Stimulated activated CD8-positive, alpha-beta memory T cell treated with anti-CD3 and anti-CD28 coated beads, Interleukin-15, amount 100 ng/mL, for 48 hours (primary cell): Measurements from ENCODE around the gene EXD3.

Experiments used
- DNase-seq, 2 donors: peaks; one replicate each; pipeline ENCODE4 v3.0.0-alpha.2; 2020; ENCODE audit warnings: low read depth in 2 of 2

Gene EXD3

DNA sequence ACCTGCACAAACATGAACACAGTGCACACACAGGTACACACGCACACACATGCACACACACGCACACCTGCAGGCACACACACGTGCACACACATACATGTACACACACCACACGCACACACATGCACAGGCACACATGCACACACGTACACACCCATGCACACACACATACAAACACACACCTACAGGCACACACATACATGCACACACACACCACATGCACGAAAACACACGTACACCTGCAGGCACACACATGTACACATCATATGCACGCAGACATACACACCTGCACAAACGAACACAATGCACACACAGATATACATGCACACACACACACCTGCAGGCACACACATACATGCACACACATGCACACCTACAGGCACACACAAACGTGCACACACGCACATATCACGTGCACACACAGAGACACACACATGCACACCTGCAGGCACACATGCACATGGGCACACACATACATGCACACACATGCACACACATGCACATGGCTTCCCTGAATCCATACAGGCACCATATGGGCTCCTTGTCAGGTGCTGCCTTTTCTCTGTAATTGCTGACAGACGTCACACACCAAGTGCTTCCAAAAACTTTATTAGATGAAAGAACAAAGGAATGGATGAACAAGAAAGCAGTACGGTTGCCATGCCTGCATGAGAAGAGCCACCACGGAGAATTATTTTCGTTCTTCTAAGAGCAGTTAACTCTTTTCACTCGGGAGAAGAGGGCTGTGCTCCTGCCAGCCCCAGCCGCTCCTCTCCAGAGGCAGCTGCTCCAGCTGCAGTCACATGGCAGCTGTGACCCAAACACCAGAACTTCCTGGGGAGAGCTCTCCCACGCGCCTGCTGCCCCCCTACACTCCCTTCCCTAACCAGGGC, 57.2 kb downstream of the EXD3 start:
- no peak for DNase-seq

DNA sequence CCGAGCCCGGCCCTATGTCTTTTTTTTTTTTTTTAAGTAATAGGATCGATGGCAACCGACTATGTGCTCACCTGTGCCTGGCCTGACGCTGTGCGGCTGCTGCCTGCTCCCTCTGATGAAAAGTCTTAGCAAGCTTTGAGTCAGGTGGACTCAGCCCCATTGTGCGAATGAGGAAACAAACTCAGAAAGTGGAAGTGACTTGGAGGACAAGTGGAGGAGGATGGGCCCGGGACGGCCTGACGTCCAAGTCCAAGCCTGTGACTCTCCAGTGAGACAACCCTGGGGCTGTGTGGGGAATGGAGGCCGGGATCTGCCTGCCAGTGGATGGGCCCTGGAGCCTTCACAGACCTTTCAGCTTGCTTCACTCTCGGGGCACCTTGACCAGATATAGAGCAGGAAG, 57.9 kb downstream of the EXD3 start:
- no peak for DNase-seq

DNA sequence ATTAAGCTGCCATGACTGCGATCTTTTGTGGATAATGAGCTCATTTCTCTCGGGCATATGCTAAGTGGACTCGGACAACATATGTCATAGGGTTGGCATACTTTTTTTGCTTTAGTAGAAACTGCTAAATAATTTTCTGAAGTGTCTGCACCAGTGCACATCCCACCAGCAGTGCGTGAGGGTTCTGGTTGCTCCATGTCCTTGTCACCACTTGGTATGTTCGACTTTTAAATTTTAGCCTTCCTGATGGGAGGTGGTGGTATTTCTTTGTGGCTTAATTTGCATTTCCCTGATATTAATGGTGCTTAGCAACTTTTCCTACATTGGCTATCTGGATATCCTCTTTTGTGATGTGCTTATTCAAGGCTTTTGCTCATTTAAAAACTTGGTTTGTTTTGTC, 63.1 kb downstream of the EXD3 start:
- no peak for DNase-seq

DNA sequence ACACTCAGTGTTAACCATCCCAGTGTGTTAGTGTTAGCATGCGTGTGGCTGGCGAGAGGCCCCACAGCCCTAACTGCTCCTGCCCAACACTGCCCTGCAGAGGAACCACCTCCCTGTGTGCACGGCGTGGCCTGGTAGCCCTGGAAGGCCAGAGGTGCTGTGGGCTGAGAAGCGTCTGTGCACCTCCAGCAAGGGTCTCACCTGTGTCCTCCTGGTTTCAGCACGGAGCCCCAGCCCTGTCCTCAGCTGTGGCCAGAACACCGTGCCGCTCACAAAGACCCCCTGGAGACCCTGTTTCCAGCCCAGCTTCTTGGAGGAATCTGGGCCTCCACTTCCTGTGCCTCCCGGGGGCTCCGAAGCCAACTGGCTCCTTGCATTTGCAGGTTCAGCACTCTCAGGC, 64.8 kb downstream of the EXD3 start:
- DNase-seq, result no peak

DNA sequence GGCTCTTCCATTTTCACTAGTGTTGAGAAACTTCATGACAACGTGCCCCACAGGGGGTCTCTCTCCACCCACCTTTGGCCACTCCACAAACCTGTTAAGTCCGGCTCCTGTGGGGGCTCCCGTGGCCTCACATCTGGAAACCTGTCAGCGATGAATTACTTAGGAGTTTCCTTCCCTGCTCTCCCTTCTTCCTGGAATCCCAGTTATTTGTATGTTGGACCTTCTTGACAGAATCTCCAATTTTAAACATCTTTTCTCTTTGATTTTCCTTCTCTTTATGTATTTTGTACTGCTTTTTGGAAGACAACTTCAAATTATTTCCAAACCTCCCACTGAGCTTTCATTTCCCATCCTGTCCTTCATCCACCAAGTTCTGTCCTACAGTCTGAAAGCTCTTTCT, 65.8 kb downstream of the EXD3 start:
- no peak for DNase-seq

DNA sequence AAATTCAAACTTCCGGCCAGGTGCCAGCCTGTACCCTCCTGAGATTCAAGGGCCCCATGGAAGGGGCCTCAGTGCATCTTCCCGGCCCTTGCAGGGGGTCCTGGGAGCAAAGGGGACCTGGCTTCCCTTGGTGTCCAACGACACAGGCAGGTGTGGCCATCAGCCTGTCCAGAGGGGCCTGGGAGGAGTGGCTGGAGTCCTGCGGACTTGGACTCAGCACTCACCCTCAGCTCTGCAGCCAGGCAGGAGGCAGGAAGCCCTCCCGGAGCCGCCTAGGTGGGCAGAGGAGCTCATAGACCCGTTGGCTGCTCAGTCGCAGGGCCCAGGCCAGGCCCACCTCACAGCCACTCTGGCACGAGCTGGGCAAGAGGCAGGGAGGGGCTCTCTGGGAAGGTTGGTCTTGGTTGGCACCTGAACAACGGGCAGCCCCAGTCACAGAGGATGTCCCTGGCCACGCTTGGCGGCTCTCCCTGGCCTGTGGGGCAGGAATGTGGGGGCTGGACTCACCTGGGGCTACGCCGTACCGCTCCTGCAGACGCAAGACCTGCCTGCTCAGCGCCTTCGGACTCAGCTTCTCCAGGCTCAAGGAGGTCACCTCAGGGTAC, 67.1 kb downstream of the EXD3 start:
- DNase-seq, result no peak

DNA sequence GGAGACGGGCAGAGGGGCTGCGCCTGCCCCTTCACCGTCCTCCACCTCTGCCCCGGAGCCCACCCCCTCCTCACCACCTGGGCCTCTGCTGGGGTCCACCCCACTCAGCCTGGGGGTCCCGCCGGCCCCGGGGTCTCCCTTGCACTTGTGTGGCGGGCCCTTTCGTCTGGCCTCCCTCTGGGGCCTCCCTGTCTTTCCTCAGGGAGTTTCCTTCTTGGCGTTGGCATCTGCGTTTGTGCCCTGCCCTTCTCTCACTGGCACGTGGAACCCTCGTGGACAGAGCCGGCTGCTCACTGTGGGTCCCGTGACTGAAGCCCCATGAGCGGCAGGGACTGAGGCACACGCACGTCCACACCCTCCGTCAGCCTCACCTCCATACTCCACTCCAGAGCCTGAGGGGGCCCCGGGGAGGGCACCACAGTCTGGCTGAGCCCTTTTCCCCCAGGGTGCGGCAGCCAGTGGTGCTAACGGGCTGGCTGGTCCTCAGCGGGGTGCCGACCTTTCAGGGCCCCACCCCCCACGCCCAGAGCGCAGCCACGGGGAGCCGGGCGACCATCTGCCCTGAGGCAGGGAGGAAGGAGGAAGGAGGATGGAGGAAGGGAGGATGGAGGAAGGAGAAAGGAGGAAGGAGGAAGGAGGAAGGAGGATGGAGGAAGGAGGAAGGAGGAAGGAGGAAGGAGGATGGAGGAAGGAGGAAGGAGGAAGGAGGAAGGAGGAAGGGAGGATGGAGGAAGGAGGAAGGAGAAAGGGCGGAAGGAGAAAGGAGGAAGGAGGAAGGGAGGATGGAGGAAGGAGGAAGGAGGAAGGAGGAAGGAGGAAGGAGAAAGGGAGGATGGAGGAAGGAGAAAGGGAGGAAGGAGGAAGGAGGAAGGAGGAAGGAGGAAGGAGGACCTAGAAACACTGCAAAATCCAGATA, 67.9 kb downstream of the EXD3 start:
- DNase-seq, result no peak

DNA sequence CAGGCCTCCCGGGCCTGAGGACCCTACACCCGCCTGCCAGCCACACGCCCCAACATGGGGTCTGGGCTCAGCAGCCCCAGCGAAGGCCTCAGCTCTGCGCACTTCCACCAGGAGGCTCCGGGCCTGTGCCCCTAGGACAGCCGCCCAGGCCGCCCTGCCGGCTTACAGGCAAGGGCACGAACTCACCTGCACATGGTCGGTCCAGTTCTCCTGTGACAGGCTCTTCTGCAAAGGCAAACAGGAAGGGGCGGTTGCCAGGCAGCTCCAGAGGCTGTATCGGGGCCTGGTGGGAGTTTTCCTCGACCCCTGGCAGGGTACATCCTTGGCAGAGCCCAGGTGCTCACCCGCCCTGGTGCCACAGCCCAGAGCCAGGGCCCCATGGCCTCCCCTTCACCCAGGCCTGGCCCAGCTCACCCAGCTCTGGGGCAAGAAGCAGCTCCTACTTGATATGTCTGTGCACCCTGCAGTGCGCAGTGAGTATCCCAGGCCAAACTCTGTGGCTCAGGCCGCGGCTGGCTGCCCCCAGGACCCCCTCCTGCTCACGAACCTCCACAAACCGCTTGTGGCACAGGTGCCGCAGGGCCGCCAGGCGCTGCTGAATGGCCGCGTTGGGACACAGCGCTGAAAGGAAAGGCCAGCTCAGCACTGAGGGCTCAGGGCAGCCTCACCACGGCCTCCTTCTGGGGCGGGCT, 68.7 kb downstream of the EXD3 start:
- DNase-seq, result no peak

DNA sequence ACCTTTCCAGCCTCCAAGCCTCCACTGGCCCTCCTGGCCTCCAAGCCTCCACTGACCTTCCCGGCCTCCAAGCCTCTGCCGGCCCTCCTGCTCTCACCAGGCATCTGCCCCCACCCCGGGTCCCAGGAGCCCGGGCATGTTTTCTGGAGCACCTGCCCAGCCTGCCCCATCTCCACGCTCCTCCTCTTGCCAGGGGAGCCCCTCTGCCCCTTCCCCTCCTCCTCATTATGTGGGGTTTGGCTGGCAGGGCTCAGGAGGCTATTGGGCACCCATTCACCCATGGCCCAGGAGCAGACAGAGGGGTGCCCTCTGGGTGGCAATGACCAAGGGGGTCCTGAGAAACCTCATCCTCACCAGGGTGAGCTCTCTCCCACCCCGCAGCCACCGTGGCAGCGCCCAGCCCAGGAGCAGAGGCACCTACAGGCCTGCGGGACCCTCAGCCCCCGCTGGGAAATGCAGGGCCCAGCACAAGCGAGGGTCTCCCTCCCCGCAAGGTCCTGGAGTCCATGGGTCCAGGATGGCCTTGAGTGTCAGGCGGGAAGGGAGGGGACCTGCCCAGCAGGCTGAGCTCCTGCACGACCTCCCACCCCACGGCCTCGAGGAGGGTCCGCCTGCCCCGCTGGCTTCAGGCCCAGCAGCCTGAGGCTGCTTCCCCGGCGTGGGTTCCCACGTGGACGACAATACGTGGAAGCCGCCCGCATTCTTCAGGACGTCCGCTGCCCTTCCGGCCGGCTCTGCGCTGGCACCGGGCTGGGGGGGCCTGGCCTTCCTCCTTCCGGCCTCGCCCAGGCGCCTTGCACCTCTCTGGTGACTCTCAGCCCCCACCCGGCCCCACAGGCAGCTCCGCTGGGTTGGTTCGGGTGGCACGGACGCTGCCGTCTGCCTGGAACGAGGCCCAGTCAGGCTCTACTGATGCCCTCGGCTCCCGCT, 69.5 kb downstream of the EXD3 start:
- no peak for DNase-seq

DNA sequence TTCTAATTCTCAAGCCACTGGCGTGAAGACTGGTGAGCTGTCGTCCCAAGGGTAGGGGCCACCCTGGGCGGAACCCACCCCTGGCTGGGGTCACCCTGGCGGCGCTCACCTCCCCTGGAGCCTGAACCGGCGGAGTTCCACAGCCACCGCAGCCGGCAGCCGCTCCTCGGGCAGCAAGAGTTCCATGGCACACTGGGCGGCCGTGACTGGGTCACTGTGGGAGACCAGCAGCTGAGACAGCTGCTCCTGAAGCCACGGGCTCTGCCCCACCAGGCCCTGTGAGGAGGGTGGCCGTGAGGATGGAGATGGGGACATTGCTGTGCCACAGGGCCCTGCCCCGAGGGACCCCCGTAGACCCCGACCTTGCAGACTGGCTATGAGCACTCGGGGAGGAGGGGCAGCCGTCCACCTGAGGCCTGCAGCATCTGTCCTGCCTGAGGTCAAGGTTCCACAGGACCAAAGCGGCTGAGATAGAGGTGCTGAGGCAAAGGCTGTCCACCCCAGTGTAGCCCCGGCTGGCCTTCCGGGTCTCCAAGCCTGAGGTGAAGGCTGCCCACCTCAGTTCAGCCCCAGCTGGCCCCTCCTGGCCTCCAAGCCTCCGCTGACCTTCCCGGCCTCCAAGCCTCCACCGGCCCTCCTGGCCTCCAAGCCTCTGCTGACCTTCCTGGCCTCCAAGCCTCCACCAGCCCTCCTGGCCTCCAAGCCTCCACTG, 70.3 kb downstream of the EXD3 start:
- DNase-seq, result no peak

DNA sequence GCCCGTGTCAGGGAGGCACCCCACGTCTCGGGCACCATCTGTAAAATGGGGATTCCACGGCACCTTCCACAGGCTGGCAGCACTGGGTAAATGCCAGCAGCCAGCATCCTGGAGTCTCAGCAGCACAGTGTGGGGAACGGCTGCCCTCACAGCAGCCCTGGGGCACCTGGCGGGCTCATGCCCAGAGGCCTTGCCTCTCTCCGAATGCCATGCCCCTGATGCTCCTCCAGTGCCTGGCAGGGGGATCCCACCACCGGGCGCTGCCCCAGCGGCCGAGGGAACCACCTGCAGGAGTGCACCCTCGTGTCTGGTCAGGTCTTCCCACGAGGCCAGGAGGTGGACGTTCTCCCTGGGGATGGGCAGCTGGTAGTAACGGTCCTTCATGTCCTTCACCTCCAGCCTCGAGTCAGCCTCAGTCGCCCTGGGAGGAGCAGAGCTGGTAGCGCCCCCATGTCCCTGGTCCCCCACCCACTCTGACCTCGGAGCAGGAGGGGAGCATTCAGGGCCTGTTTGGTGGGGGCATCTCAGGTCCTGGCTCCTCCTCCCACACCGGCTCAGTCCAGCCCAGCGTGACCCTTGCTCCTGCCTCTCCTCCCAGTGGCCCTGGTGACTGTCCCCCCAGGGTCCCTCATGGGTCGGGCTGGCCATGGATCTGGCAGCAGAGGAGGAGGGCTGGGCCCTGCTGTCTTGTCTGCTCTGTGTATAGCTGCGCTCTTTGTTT, 71.0 kb downstream of the EXD3 start:
- DNase-seq, result no peak

DNA sequence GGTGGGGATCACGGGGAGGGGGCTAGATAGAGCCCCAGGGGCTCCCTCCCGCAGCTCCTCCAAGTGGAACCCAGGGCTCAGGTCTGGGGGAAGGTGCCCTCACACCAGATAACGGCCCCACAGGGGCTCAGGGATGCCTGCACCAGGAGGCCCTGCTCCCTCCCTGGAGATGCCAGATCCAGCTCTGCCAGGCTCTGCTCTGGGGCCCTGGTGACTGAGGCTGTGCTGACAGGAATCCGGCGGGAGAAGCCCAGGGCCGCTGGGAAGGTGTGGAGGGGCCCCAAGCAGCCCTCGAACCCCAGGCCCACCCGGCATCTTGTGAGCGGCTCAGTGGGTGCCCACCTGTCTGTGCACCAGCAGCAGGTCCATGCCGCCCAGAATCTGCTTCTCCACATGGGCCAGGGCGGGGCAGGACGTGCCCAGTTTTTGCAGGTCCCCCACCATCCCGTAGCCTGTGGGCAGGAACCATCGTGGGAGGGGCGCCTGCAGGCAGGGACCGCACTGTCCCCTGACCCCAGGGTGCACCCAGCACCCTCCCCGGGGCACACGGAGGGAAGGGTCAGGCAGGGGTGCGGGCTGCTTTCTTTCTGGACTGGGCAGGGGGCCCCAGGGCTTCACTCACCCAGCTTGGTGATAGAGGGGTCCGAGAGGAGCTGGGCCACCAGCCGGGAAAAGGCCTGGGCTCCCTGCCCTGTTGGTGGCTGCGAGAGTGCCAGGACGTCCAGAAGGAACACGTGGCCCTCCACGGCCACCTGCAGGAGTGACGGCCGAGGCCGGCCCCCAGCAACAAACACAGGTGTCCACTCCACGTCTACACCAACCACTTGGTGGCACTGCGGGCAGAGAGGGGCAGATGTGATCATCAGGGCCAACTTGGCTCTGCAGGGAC, 72.0 kb downstream of the EXD3 start:
- DNase-seq, result no peak

DNA sequence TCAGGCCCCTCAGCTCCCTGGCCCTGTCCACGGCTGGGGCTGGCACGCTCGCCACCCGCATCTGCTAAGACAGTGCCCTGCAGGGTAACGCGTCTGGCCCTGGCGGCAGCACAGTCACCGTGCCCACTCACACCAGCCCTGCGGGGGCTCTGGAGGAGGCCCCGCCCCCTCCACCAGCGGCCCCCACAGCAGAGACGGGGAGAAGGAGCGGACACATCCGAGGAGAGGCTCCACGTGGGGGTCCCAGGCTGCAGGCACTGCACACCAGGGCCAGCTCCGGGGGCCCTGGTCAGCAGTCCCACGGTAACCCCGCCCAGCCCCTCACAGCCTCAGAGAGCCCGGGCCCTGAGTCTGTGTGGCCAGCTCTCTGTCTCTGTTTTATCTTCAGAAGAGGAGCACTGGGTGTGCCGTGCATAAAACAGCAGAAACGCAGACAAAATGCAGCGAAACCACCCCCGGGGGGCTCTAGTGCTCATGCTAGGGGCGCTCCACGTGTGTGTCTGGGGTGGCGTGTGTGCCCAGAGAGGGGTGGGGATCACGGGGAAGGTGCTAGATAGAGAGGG, 73.4 kb downstream of the EXD3 start:
- no peak for DNase-seq

DNA sequence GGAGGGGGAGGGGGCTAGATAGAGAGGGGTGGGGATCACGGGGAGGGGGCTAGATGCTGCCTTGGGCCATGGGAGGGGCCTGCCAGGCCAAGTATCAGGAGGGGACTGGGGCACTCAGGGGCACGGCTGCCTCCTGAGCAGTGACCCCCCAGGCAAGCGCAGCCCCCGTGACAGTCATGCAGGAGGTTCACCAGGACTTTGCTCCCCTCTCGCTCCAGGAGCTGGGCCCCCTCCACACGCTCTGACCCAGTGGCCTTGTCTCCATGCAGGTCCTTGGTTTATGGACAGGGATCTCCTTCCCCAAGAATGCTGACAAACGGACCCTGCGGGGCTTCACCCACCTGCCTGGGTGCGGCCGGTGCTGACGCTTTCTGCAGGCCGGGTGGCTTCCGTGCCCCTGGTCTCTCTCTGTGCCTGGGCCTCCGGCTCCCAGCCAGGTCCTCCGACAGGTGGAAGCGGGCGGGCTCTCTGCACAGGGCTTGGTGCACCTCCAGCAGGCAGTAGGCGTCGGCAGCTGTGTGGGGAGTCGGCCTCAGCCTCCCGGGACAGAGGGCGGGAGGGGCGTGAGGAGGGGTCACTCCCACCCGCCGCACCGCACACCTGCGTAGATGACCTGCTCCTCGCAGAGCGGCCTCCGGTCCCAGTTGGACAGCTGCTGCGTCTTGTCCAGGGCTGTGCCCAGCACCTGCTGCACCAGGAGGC, 74.0 kb downstream of the EXD3 start:
- DNase-seq, result no peak

DNA sequence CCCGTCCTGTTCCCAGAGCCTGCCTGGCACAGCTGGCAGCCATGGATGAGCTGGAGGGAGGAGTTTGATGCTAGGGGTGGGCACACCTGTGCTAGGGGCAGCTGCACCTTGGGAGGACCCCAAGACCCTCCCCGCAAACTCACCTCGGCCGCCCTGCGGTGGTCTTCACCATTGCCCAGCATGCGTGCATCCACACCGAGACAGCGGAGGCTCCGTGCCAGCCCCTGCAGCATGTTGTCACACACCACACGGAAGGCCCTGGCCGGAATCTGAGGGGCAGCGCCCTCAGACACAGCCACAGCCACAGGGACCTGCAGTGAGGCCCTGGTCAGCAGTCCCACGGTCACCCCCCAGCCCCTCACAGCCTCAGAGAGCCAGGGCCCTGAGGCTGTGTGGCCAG, 75.0 kb downstream of the EXD3 start:
- DNase-seq, result no peak

DNA sequence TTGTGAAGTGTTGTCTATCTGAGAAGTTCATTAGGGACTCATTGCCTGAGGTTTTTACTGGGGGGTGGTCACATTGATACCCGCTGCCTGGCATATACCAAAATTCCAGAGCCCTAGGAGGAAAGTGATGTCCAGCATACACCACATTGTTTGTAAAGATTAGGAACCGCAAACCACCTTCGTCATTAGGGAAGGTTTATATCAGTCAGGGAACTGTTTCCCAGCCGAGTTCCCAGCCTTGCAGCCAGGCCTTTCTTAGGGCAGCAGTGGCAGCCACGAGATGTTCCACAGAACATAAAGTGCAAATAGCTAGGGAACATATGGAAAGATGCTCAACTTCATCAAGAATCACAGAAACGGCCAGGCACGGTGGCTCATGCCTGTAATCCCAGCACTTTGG, 80.5 kb downstream of the EXD3 start:
- no peak for DNase-seq

DNA sequence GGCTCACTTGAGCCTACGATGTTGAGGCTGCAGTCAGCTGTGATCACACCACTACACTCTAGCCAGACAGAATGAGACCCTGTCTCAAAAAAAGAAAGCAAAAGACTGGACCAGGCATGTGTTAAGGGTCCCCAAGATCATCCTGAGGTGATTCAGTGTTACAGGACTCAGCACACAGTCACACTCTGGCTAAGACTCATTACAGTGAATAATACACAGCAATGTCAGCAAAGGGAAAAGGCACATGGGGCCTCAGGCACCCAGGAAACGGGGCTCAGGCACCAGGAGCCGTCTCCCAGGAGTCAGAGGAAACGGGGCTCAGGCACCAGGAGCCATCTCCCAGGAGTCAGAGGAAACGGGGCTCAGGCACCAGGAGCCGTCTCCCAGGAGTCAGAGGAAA, 81.7 kb downstream of the EXD3 start:
- DNase-seq, result no peak
